Skin of body (tissue), 2 donors: ENCODE measurements around the gene CALHM5. TPM values are rescaled to one million over a fixed set of nuclear protein-coding genes. Genes with fewer than 3 reads are reported as not detected.

Source experiments
- DNase-seq: peaks from one replicate; lab custom pipeline; 2025; lab: John Stamatoyannopoulos, UW
- total RNA-seq: library from RNA; depleted of rRNA; stranded (reverse); fragments of >200 nt; gene quantifications from one replicate; pipeline ENCODE4 v1.2.3, GENCODE V29; 2014

The CALHM5 gene
- total RNA-seq, 1 donor from 2014 or later: 4.6 TPM

GRCh38 chr6:116507324-116507723 is 4.1 kb upstream of the CALHM5 start:
- DNase-seq: no peak

GRCh38 chr6:116508527-116508926 is 2.9 kb upstream of the CALHM5 start:
- DNase-seq: no peak

- DNase-seq: peak; percentile 30
These were observed 696 bp downstream of the CALHM5 start for GRCh38 chr6:116512111-116512559.

- DNase-seq: no peak
These were observed 1.3 kb downstream of the CALHM5 start for GRCh38 chr6:116512734-116513133.

- DNase-seq: no peak
These were observed 1.9 kb downstream of the CALHM5 start for GRCh38 chr6:116513224-116513875.

- DNase-seq: no peak
These were observed 2.7 kb downstream of the CALHM5 start for GRCh38 chr6:116514111-116514510.

DNA sequence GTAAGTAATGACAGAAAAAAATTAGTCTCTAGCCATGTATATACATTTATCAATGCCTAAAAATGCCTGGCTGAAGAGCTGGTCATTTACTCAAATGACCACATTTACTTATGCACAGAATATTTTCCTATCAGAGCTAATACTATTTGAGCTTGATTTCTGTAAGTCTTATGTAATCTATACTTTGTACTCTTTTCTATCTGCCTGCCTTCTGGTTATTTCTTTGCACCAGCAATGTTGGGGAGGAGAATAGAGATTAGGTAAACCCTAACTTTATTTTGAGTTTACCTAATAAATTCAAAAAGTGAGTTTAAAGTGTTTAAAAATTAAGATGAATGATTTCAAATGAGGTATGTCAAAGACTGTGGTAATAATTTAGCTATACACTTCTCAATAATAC is 3.7 kb downstream of the CALHM5 start:
- DNase-seq: no peak

- no peak for DNase-seq
These were observed 7.4 kb downstream of the CALHM5 start for GRCh38 chr6:116518621-116519368.

DNA sequence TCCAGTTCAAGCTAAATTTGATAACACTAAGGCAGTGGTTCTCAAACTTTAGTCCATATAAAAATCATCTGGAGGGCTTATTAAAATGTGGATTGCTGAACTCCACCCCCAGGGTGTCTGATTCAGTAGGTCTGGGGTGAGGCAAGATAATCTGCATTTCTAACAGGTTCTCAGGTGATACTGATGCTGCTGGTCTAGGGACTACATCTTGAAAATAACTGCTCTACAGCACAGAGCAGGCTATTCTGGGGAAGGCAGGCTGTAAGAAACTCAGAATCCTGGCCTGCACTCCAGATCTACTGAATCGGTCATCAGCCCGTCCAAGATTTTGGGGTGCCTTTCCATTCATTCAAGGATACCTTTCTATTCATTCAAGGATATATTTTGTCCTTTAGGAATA is 11.5 kb downstream of the CALHM5 start:
- DNase-seq: no peak

DNA sequence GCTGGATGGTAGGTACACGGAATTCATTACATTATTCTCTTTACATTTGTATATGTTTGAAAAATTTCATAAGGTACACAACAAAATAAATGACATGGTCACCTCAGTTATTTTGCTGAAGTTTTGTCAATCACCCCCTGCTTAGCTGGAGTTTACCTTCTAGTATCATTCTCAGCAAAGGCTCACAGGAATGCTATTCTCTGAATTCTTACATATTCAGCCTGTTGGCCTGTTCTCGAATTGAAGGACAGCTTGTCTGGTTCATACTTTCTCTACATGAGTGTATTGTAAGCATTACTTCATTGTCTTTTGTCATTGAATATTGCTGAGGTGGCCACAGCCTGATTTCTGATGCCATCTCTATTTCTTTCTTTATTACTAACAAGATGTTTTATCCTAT is 12.8 kb downstream of the CALHM5 start:
- no peak for DNase-seq

GRCh38 chr6:116528133-116528532 is 16.7 kb downstream of the CALHM5 start:
- DNase-seq: no peak

GRCh38 chr6:116528780-116529179 is 17.3 kb downstream of the CALHM5 start:
- DNase-seq: no peak

- no peak for DNase-seq
These were observed 18.2 kb downstream of the CALHM5 start for GRCh38 chr6:116529466-116530290.

DNA sequence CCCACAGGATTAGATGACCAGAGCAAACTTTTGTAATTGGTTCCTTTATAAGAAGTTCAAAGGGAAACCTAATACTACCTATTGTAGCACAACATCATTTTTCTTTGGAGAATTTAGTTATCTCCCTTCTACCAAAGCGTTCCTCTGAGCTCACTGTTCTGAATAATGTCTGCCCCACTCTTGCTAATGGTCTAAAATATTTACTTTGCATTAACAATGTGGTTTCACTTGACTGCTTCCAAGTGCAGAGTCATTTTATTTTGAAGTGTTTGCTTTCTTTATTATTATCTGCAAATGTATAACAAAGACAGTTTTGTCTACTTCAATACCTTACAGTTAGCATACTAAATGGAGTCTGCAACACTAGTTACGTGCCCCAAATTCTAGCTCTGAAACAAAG is 19.0 kb downstream of the CALHM5 start:
- DNase-seq: no peak

GRCh38 chr6:116531675-116532570 is 20.5 kb downstream of the CALHM5 start:
- peak; percentile 32 for DNase-seq

DNA sequence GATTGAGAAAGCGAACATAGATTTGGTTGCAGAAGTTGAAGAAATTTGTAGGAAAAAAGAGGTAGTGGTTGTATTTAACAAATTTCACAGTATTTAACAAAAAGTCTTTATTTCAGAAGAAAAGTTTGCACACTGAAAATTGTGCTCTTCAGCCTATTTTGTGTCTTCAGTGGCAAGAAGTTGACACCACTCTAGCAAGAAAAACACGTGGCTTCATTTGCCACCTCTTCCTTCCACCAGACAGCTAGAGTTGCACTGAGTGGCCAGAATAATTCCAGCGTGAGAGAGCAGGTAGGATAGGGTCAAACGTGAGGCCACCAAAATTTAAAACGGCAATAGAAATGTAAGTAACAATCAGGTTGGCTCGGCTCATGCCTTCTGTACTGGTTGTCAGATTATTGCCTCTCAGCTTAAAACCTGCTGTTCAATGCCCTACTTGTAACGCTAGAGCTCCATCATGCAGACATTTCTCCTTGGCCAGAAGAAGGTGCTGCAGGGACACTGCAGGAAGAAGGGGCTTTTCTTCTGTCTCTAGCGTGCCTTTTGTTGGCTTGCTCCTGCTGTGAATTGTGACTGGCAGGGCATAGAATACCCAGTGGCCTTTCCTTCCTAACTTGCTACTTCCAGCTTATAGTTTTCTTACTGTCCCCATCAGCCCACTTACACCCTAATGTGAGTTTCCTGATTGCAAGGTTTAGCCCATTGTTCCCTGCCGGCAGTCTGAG is 22.0 kb downstream of the CALHM5 start:
- DNase-seq: no peak

DNA sequence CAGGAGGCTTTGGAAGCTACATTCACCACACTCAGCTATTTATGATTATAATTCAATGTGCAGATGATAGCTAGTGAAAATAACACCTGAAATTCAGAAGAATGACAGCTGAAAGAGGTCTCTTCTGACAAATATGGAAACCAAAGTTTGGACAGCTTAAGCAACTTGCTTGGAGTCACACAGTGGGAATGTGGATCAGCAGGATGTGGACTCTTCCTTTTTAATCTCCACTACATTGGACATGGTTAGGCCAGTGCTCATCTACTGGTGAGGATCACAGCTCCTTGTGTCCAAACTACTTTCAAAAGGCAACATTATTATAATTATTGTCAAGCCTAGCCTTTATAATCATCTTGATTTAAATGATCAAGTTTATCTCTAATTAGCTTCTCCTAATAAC is 23.7 kb downstream of the CALHM5 start:
- no peak for DNase-seq

DNA sequence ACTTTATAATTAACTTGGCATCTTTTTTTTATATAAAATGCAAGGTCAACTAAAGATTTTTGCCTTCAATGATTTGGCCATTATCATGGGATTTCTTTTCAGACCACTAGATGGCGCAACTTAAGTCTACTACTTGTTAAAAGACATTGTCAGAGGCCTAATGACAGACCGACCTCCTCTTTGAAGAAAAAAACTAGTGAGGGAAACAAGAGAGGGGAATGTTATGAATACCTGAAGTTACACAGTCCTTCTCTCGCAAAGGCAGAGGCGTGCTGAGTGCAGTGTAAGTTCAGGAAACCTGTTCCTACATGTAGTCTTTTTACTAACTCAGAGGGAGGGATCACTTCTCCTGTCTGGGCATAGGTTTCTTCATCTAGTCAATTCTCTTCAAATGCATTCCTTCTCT is 24.8 kb downstream of the CALHM5 start:
- peak; percentile 54 for DNase-seq

- no peak for DNase-seq
These were observed 31.0 kb downstream of the CALHM5 start for GRCh38 chr6:116542426-116542825.

- DNase-seq: no peak
These were observed 31.7 kb downstream of the CALHM5 start for GRCh38 chr6:116543149-116543548.
